Measurements from ENCODE around the gene GALNT10. TPM values are rescaled to one million over a fixed set of nuclear protein-coding genes. Genes with fewer than 3 reads are reported as not detected.

The GALNT10 gene
- polyA plus RNA-seq, 1 of the 3 experiments (the other 2 are of a cell fraction) = 56.3 TPM

DNA sequence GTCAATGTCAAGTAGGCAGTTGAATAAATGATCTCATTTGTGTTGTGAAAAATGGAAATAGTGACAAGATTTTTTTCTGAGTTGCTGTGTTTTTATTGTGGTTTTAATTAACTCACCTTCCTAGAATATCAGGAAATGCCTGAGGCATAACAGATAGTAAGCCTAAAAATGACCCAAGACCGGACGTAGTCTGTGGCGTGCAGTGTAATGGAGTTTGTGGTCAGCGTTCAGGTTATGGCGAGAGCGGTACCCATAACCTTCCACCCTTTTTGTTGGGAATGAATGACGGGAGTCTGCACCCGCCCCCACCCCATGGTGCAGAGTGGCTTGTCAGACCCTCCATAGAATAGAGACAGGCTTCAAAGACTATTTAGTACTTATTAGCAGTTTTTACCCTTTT, 119.3 kb downstream of the GALNT10 start:
- peaks cover 10% of the 10 kb centered on the region; the same call in 1 of the 2 replicates for H3K9me3 ChIP-seq
- no peak overlapping the region for H3K4me3 ChIP-seq (ENCODE audit: low read depth in 2 of 2, low read length in 1 of 2)
- ChIA-PET CTCF (interaction anchor here (1.3 kb wide), 1 partner anchor 9 kb away, joined by 3 read pairs; no protein-coding TSS in a partner anchor), POLR2A (no interaction called here)
- peaks cover 0 to 29% of the 10 kb centered on the region in 2 experiments for H3K36me3 ChIP-seq (replicated peaks in 1 of 2; ENCODE audit: control insufficient read depth in 1 of 2, insufficient read depth in 2 of 2, low read length in 1 of 2)
- no peak overlapping the region for H2AFZ ChIP-seq (ENCODE audit: low read depth)
- peak overlapping the region in 1 of 2 experiments; percentile 92; a peak in 3 of 4 replicates for H3K27ac ChIP-seq (ENCODE audit: low read depth in 2 of 2, low read length in 1 of 2)
- H3K4me2 ChIP-seq = peak overlapping the region; percentile 19; the same call in 1 of the 2 replicates
- TF ChIP-seq FOSL2 (IDR thresholded peaks at IDR 0.05; ENCODE audit: borderline replicate concordance, low read depth) = no peak
- no peak for TF ChIP-seq EP300 (IDR thresholded peaks at IDR 0.05; ENCODE audit: borderline replicate concordance in 1 of 2, low read depth in 1 of 2, low read length in 1 of 2)
- TF ChIP-seq TAF1 (IDR thresholded peaks at IDR 0.05; ENCODE audit: borderline replicate concordance, low read depth, low read length) = no peak
- H3F3A ChIP-seq (replicated peaks; ENCODE audit: insufficient read depth) = peaks cover 53% of the 10 kb centered on the region
- H3K9ac ChIP-seq = no peak overlapping the region
- peaks cover 10 to 28% of the 10 kb centered on the region in 2 experiments for H3K4me1 ChIP-seq (ENCODE audit: control insufficient read depth in 1 of 2, insufficient read depth in 2 of 2, low read depth in 1 of 2, low read length in 1 of 2)
- H3K79me2 ChIP-seq (ENCODE audit: insufficient read depth) = peaks cover 53% of the 10 kb centered on the region
- no peaks in the 10 kb centered on the region for H3K27me3 ChIP-seq (ENCODE audit: insufficient read depth)
- DNase-seq = no peak
- WGBS (ENCODE audit: low lambda C conversion rate) = 87% methylated on average over 8 of the region's 8 CpGs
- no peaks in the 10 kb centered on the region for H3K9me2 ChIP-seq
- H4K20me1 ChIP-seq (ENCODE audit: insufficient read depth) = 0 out of 2 replicates have a peak, but pooled peaks cover 3% of the 10 kb centered on the region

DNA sequence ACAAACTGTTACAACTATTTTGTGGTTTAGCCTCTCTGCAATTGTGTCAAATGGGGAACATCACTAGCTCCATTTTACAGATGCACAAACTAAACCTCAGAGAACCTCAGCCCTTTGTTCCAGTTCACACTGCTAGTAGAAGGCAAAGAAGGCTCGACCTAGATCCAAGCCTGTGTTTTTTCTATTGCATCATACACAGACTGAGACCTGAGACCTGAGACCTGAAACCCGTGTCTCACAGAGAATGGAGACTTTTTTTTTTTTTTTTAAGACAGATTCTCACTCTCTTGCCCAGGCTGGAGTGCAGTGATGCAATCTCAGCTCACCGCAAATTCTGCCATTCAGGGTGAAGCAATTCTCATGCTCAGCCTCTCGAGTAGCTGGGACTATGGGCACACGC, 120.8 kb downstream of the GALNT10 start:
- TF ChIP-seq MXI1 (IDR thresholded peaks at IDR 0.05; ENCODE audit: low read depth, low read length) = no peak
- TF ChIP-seq POLR2AphosphoS5 (IDR thresholded peaks at IDR 0.05; ENCODE audit: low read depth, low read length) = no peak
- no peak for TF ChIP-seq FOXM1 (IDR thresholded peaks at IDR 0.05; ENCODE audit: low read depth)
- no peak for TF ChIP-seq FOSL2 (IDR thresholded peaks at IDR 0.05; ENCODE audit: borderline replicate concordance, low read depth)
- no peak for TF ChIP-seq GATA2 (CRISPR knock-in tag; IDR thresholded peaks at IDR 0.05)
- TF ChIP-seq, protein P1, sequence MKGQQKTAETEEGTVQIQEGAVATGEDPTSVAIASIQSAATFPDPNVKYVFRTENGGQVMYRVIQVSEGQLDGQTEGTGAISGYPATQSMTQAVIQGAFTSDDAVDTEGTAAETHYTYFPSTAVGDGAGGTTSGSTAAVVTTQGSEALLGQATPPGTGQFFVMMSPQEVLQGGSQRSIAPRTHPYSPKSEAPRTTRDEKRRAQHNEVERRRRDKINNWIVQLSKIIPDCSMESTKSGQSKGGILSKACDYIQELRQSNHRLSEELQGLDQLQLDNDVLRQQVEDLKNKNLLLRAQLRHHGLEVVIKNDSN (IDR thresholded peaks at IDR 0.05; ENCODE audit: borderline replicate concordance, low read depth) = no peak
- TF ChIP-seq SIN3A (IDR thresholded peaks at IDR 0.05; ENCODE audit: borderline replicate concordance, low read depth, low read length) = no peak
- TF ChIP-seq TAF1 (IDR thresholded peaks at IDR 0.05; ENCODE audit: borderline replicate concordance, low read depth, low read length) = no peak
- TF ChIP-seq TEAD4 (IDR thresholded peaks at IDR 0.05; ENCODE audit: borderline replicate concordance, insufficient read depth) = no peak
- TF ChIP-seq, protein P2, sequence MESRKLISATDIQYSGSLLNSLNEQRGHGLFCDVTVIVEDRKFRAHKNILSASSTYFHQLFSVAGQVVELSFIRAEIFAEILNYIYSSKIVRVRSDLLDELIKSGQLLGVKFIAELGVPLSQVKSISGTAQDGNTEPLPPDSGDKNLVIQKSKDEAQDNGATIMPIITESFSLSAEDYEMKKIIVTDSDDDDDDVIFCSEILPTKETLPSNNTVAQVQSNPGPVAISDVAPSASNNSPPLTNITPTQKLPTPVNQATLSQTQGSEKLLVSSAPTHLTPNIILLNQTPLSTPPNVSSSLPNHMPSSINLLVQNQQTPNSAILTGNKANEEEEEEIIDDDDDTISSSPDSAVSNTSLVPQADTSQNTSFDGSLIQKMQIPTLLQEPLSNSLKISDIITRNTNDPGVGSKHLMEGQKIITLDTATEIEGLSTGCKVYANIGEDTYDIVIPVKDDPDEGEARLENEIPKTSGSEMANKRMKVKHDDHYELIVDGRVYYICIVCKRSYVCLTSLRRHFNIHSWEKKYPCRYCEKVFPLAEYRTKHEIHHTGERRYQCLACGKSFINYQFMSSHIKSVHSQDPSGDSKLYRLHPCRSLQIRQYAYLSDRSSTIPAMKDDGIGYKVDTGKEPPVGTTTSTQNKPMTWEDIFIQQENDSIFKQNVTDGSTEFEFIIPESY (IDR thresholded peaks at IDR 0.05; ENCODE audit: borderline replicate concordance, low read depth) = no peak
- no peak for TF ChIP-seq ELF1 (IDR thresholded peaks at IDR 0.05)
- no peak for TF ChIP-seq NFIC (IDR thresholded peaks at IDR 0.05; ENCODE audit: borderline replicate concordance)
- no peak for TF ChIP-seq RCOR1 (IDR thresholded peaks at IDR 0.05; ENCODE audit: low read length)
- TF ChIP-seq, protein P3, sequence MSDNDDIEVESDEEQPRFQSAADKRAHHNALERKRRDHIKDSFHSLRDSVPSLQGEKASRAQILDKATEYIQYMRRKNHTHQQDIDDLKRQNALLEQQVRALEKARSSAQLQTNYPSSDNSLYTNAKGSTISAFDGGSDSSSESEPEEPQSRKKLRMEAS (IDR thresholded peaks at IDR 0.05; ENCODE audit: low read depth) = no peak
- TF ChIP-seq SMC3 (IDR thresholded peaks at IDR 0.05; ENCODE audit: low read depth, low read length) = no peak
- TF ChIP-seq JUND (IDR thresholded peaks at IDR 0.05) = no peak
- TF ChIP-seq, protein P4, sequence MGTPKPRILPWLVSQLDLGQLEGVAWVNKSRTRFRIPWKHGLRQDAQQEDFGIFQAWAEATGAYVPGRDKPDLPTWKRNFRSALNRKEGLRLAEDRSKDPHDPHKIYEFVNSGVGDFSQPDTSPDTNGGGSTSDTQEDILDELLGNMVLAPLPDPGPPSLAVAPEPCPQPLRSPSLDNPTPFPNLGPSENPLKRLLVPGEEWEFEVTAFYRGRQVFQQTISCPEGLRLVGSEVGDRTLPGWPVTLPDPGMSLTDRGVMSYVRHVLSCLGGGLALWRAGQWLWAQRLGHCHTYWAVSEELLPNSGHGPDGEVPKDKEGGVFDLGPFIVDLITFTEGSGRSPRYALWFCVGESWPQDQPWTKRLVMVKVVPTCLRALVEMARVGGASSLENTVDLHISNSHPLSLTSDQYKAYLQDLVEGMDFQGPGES (IDR thresholded peaks at IDR 0.05; ENCODE audit: low read depth, low read length) = no peak
- no peaks in the 10 kb centered on the region for H3K9me3 ChIP-seq
- no peaks in the 10 kb centered on the region for H3K9me2 ChIP-seq
- no peak for DNase-seq
- peaks cover 10 to 28% of the 10 kb centered on the region in 2 experiments for H3K4me1 ChIP-seq (ENCODE audit: control insufficient read depth in 1 of 2, insufficient read depth in 2 of 2, low read depth in 1 of 2, low read length in 1 of 2)
- POLR2A ChIA-PET = no interaction called here
- H3K4me2 ChIP-seq = no peak overlapping the region
- peak overlapping the region in 1 of 2 experiments; percentile 92; a peak in 1 of 4 replicates for H3K27ac ChIP-seq (ENCODE audit: low read depth in 2 of 2, low read length in 1 of 2)
- H3K4me3 ChIP-seq (ENCODE audit: low read depth in 2 of 2, low read length in 1 of 2) = no peak overlapping the region
- H2AFZ ChIP-seq (ENCODE audit: low read depth) = no peak overlapping the region
- peaks cover 6 to 19% of the 10 kb centered on the region in 2 experiments for H3K36me3 ChIP-seq (replicated peaks in 1 of 2; ENCODE audit: control insufficient read depth in 1 of 2, insufficient read depth in 2 of 2, low read length in 1 of 2)
- H3K9ac ChIP-seq = no peak overlapping the region
- CTCF ChIA-PET = interaction anchor here (0.9 to 1.1 kb wide), 3 partner anchors 9 to 127 kb away, joined by 3 read pairs; no protein-coding TSS in a partner anchor
- no peaks in the 10 kb centered on the region for H3K27me3 ChIP-seq (ENCODE audit: insufficient read depth)
- H3K79me2 ChIP-seq (ENCODE audit: insufficient read depth) = peaks cover 69% of the 10 kb centered on the region
- 90% methylated on average over 5 of the region's 5 CpGs for WGBS (ENCODE audit: low lambda C conversion rate)
- 0 out of 2 replicates have a peak, but pooled peaks cover 3% of the 10 kb centered on the region for H4K20me1 ChIP-seq (ENCODE audit: insufficient read depth)
- peaks cover 49% of the 10 kb centered on the region for H3F3A ChIP-seq (replicated peaks; ENCODE audit: insufficient read depth)
